Measurements from ENCODE around the gene WDCP. TPM values are rescaled to one million over a fixed set of nuclear protein-coding genes. Genes with fewer than 3 reads are reported as not detected.
"Not testable (repeated sequence)": the region's sequence is repeated elsewhere in the genome, so short reads cannot be mapped to it uniquely, and the experiment has no call there.

Gene WDCP
- total RNA-seq, 1 donor from 2014 or later, result 20.0 TPM

DNA sequence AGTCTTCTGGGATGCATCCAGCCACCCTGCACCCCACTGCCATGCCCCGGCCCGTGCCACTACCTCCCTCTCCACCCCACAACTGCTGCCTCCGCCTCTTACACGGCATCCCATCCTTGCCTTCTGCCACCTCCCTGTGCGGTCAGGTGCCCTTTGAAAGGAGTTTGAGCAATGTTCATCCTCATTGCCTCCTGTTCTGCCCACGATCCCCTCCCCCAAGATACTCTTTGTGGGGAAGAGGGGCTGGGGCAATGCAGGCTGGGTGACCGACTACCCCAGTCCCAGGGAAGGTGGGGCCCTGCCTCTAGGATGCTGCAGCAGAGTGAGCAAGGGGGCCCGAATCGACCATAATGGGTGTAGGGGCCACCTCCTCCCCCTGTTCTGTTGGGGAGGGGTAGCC lies 28.9 kb downstream of the WDCP start:
- no peaks in the 10 kb centered on the region for H3K9me3 Mint-ChIP-seq
- no peaks in the 10 kb centered on the region for H3K27me3 Mint-ChIP-seq
- ATAC-seq (ENCODE audit: low read depth), result no peak
- peaks cover 13% of the 10 kb centered on the region for H3K36me3 Mint-ChIP-seq (ENCODE audit: low read depth)
- DNase-seq, result no peak
- no peak overlapping the region for H3K4me3 Mint-ChIP-seq
- intact Hi-C loops (cut with micrococcal nuclease), result loop anchor here (10.0 kb wide), 1 partner anchor 137 kb away; no protein-coding TSS in a partner anchor
- no peak for TF ChIP-seq CTCF (IDR thresholded peaks at IDR 0.05)
- no peaks in the 10 kb centered on the region for H3K4me1 Mint-ChIP-seq
- H3K27ac Mint-ChIP-seq, result no peak overlapping the region
- CTCF ChIA-PET, result no interaction called here
- POLR2A ChIA-PET, result no interaction called here

GRCh38 chr2:24017711-24018110 lies 29.5 kb downstream of the WDCP start:
- H3K9me3 Mint-ChIP-seq, result no peaks in the 10 kb centered on the region
- DNase-seq (no peak), ATAC-seq (ENCODE audit: low read depth) (no peak)
- peaks cover 9% of the 10 kb centered on the region for H3K36me3 Mint-ChIP-seq (ENCODE audit: low read depth)
- H3K27me3 Mint-ChIP-seq, result no peaks in the 10 kb centered on the region
- H3K4me3 Mint-ChIP-seq, result no peak overlapping the region
- ChIA-PET POLR2A (no interaction called here), CTCF (no interaction called here)
- no peaks in the 10 kb centered on the region for H3K4me1 Mint-ChIP-seq
- TF ChIP-seq CTCF (IDR thresholded peaks at IDR 0.05), result no peak
- H3K27ac Mint-ChIP-seq, result no peak overlapping the region
- intact Hi-C loops (cut with micrococcal nuclease), result loop anchor here (10.0 kb wide), 1 partner anchor 137 kb away; no protein-coding TSS in a partner anchor

DNA sequence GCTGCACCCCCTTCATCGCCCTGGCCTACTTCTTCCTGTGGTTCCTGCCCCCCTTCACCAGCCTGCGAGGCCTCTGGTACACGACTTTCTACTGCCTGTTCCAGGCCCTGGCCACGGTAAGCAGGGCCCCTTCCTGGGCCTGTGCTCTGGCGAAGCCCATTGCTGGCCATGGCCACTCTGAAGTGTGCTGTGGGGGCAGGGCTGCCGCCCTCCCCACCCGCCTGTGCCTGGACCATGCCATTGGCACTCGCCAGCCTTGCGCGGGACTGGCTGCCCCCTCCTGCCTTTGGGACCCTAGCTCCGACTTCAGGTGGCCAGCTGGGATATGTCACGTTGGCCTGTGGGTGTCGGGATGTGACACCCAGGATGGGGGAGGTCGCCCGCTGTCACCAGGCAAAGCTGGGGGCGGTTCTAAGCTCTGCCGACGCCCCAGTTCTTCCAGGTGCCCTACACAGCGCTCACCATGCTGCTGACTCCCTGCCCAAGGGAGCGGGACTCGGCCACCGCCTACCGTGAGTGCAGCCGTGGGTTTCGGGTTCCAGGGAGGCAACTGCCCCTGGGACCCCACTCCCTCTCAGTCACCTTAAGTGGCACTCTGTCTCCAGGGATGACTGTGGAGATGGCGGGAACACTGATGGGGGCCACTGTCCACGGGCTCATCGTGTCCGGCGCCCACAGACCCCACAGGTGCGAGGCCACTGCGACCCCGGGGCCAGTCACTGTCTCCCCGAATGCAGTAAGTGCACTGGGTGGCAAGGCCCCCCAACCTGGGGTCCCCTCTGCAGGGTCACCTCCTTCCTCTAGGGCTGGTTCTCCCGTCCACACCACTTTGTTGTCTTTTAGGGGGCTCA lies 30.1 kb downstream of the WDCP start:
- Mint-ChIP-seq H3K27me3 (no peaks in the 10 kb centered on the region), H3K9me3 (no peaks in the 10 kb centered on the region), H3K36me3 (ENCODE audit: low read depth) (peaks cover 2% of the 10 kb centered on the region), H3K27ac (no peak overlapping the region), H3K4me3 (no peak overlapping the region), H3K4me1 (no peaks in the 10 kb centered on the region)
- POLR2A ChIA-PET, result no interaction called here
- CTCF ChIA-PET, result no interaction called here
- ATAC-seq (ENCODE audit: low read depth) (no peak), DNase-seq (no peak)
- intact Hi-C loops (cut with micrococcal nuclease), result loop anchor here (10.0 kb wide), 1 partner anchor 138 kb away; no protein-coding TSS in a partner anchor
- no peak for TF ChIP-seq CTCF (IDR thresholded peaks at IDR 0.05)

GRCh38 chr2:24016376-24016761 lies 30.8 kb downstream of the WDCP start:
- no peak for ATAC-seq (ENCODE audit: low read depth)
- TF ChIP-seq CTCF (IDR thresholded peaks at IDR 0.05), result no peak
- no peaks in the 10 kb centered on the region for H3K4me1 Mint-ChIP-seq
- H3K36me3 Mint-ChIP-seq (ENCODE audit: low read depth), result no peaks in the 10 kb centered on the region
- no peak for DNase-seq
- POLR2A ChIA-PET, result no interaction called here
- CTCF ChIA-PET, result no interaction called here
- H3K9me3 Mint-ChIP-seq, result no peaks in the 10 kb centered on the region
- no peak overlapping the region for H3K27ac Mint-ChIP-seq
- H3K27me3 Mint-ChIP-seq, result peaks cover 7% of the 10 kb centered on the region
- intact Hi-C loops (cut with micrococcal nuclease), result loop anchor here (10.0 kb wide), 1 partner anchor 138 kb away; no protein-coding TSS in a partner anchor
- H3K4me3 Mint-ChIP-seq, result no peak overlapping the region

DNA sequence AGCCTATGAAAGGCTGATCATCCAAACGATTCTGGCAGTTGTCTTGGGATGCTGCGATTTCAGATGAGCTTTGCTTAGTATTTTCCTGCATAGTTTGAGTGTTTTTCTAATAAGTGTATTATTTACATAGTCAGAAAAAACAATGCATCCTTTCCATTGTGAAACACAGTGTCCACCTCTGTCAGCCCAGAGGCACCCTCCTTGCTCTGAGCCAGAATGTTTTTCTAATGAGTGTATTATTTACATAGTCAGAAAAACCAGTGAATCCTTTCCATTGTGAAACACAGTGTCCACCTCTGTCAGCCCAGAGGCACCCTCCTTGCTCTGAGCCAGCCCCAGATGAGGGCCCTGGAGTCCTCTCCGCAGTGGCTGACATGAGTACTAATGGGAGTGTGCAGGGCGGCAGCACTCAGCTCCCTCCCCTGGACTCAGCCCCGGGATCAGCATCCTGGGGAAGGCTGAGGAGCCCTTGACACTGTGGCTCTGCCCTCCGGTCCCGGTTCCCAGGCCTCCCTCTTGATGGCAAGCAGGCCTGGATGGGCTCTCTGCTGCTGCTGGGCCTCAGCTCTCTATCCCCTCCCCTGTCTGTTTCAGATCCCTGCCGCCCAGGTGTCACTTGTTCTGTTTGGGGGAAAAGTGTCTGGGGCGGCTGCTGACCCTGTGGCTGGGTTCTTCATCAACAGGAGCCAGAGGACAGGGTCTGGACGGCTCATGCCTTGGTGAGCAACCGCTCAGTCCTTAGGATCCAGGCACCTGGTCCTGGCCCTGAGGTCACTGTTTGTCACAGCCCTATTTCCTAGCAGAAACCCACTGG lies 31.4 kb downstream of the WDCP start:
- intact Hi-C loops (cut with micrococcal nuclease), result loop anchor here (10.0 kb wide), 1 partner anchor 139 kb away; no protein-coding TSS in a partner anchor
- ChIA-PET CTCF (no interaction called here), POLR2A (no interaction called here)
- no peak for DNase-seq
- Mint-ChIP-seq H3K27ac (no peak overlapping the region), H3K27me3 (peaks cover 10% of the 10 kb centered on the region), H3K4me1 (no peaks in the 10 kb centered on the region), H3K4me3 (no peak overlapping the region), H3K36me3 (ENCODE audit: low read depth) (no peaks in the 10 kb centered on the region), H3K9me3 (no peaks in the 10 kb centered on the region)
- no peak for TF ChIP-seq CTCF (IDR thresholded peaks at IDR 0.05)
- ATAC-seq (ENCODE audit: low read depth), result no peak

- ATAC-seq (ENCODE audit: low read depth); POLR2A ChIA-PET; CTCF ChIA-PET: not testable (repeated sequence)
Observed at GRCh38 chr2:24014902-24015301, 32.3 kb downstream of the WDCP start.

More at GRCh38 chr2:24014902-24015301, 32.3 kb downstream of the WDCP start:
- H3K27ac Mint-ChIP-seq; H3K4me3 Mint-ChIP-seq; H3K36me3 Mint-ChIP-seq (ENCODE audit: low read depth); H3K4me1 Mint-ChIP-seq; H3K27me3 Mint-ChIP-seq; DNase-seq; H3K9me3 Mint-ChIP-seq: not testable (repeated sequence)
- intact Hi-C loops (cut with micrococcal nuclease), result loop anchor here (10.0 kb wide), 1 partner anchor 140 kb away; no protein-coding TSS in a partner anchor

All from activated B cell treated with CpG ODN at 0.5 μM for 24 hours (primary cell).